IMR-90 (cell line): ENCODE data around the gene ADARB2. TPM values are rescaled to one million over a fixed set of nuclear protein-coding genes. Genes with fewer than 3 reads are reported as not detected.

Experiments used
- ATAC-seq: fragments of 200-7000 bp; cut with Tn5 transposase; 2 replicates; pipeline ENCODE4 v1.9.1; 2020; ENCODE audit warnings: low read depth, mild to moderate bottlenecking, moderate library complexity
- BruUV-seq: library from RNA; stranded (reverse); fragments of 400-500 nt; replicated peaks from 2 replicates; lab custom pipeline; 2021; lab: Mats Ljungman, UMichigan
- CTCF ChIA-PET: fragments of 300-600 bp; formaldehyde crosslinking; extraction: SDS; loops from one replicate; lab custom pipeline; 2021; ENCODE audit warnings: antibody characterized with exemption; lab: Yijun Ruan, JAX
- POLR2A ChIA-PET: fragments of 300-600 bp; sonication (Branson Sonifier 250); formaldehyde crosslinking; loops from one replicate; lab custom pipeline; 2022; ENCODE audit warnings: antibody characterized with exemption; ENCODE audit not compliant: unreplicated experiment; lab: Charles Lee
- DNase-seq: peaks from one replicate; pipeline ENCODE4 v3.0.0; 2013
- H2AFZ ChIP-seq: replicated peaks from 2 replicates; pipeline ENCODE3; 2013; ENCODE audit warnings: low read length, mild to moderate bottlenecking; ENCODE audit not compliant: poor library complexity
- H2AK5ac ChIP-seq: 2 replicates; pipeline ENCODE4 v1.6.1; 2013; ENCODE audit warnings: low read depth, low read length, inconsistent platforms
- H2AK9ac ChIP-seq: replicated peaks from 2 replicates; pipeline ENCODE3; 2013; ENCODE audit warnings: mild to moderate bottlenecking, low read depth, low read length, moderate library complexity; ENCODE audit not compliant: poor library complexity
- H2BK120ac ChIP-seq: 2 replicates; pipeline ENCODE4 v1.6.1; 2013; ENCODE audit warnings: low read depth, low read length, inconsistent platforms
- H2BK15ac ChIP-seq: 3 replicates; pipeline ENCODE4 v1.6.1; 2013; ENCODE audit warnings: low read depth, low read length, inconsistent platforms
- H2BK20ac ChIP-seq: 2 replicates; pipeline ENCODE4 v1.6.1; 2013; ENCODE audit warnings: low read depth, mild to moderate bottlenecking, inconsistent platforms, low read length, moderate library complexity
- H2BK5ac ChIP-seq: 2 replicates; pipeline ENCODE4 v1.6.1; 2013; ENCODE audit warnings: mild to moderate bottlenecking, low read depth, low read length, inconsistent platforms; ENCODE audit not compliant: poor library complexity, severe bottlenecking
- H3K14ac ChIP-seq: replicated peaks from 2 replicates; pipeline ENCODE4 v1.6.1; 2013; ENCODE audit warnings: low read depth, low read length, inconsistent platforms
- H3K18ac ChIP-seq: 2 replicates; pipeline ENCODE4 v1.6.1; 2013; ENCODE audit warnings: low read depth, low read length, control low read depth
- H3K23ac ChIP-seq: 2 replicates; pipeline ENCODE4 v1.6.1; 2013; ENCODE audit warnings: low read depth, low read length, inconsistent platforms
- H3K27ac ChIP-seq: 2 replicates; pipeline ENCODE4 v1.5.1; 2013; ENCODE audit warnings: mild to moderate bottlenecking, control low read depth, low read length; ENCODE audit not compliant: insufficient read depth
- H3K27me3 ChIP-seq: 2 replicates; pipeline ENCODE4 v1.6.1; 2013; ENCODE audit warnings: low read length; ENCODE audit not compliant: control insufficient read depth, insufficient read depth
- H3K36me3 ChIP-seq: 2 replicates; pipeline ENCODE4 v1.6.1; 2013; ENCODE audit warnings: low read length, mixed read lengths; ENCODE audit not compliant: control insufficient read depth, insufficient read depth
- H3K4ac ChIP-seq: 2 replicates; pipeline ENCODE4 v1.6.1; 2013; ENCODE audit warnings: low read depth, low read length, inconsistent platforms
- H3K4me1 ChIP-seq: 2 replicates; pipeline ENCODE4 v1.6.1; 2013; ENCODE audit warnings: low read length, mixed read lengths; ENCODE audit not compliant: control insufficient read depth, insufficient read depth
- H3K4me2 ChIP-seq: 2 replicates; pipeline ENCODE4 v1.6.1; 2013; ENCODE audit warnings: low read depth, mild to moderate bottlenecking, control low read depth, low read length, moderate library complexity
- H3K4me3 ChIP-seq: 2 replicates; pipeline ENCODE4 v1.5.1; 2013; ENCODE audit warnings: low read depth, mild to moderate bottlenecking, control low read depth, low read length, moderate library complexity; ENCODE audit not compliant: insufficient read depth
- H3K56ac ChIP-seq: 2 replicates; pipeline ENCODE4 v1.6.1; 2013; ENCODE audit warnings: low read length, inconsistent platforms; ENCODE audit not compliant: insufficient read depth; ENCODE audit errors: extremely low read depth
- H3K79me1 ChIP-seq, 2 experiments: 2 replicates each; pipeline ENCODE4 v1.6.1; 2013; ENCODE audit warnings: low read length in 2 of 2, inconsistent platforms in 1 of 2, low read depth in 1 of 2
- H3K9ac ChIP-seq: 2 replicates; pipeline ENCODE4 v1.6.1; 2013; ENCODE audit warnings: low read depth, low read length, control low read depth
- H3K9me1 ChIP-seq: 2 replicates; pipeline ENCODE4 v1.6.1; 2013; ENCODE audit warnings: low read length, inconsistent platforms; ENCODE audit not compliant: insufficient read depth
- H3K9me3 ChIP-seq: 2 replicates; pipeline ENCODE4 v1.6.1; 2013; ENCODE audit warnings: low read length; ENCODE audit not compliant: control insufficient read depth, insufficient read depth
- H4K20me1 ChIP-seq: 2 replicates; pipeline ENCODE4 v1.6.1; 2013; ENCODE audit warnings: low read length, inconsistent platforms; ENCODE audit not compliant: insufficient read depth
- H4K5ac ChIP-seq: 2 replicates; pipeline ENCODE4 v1.6.1; 2013; ENCODE audit warnings: mild to moderate bottlenecking, low read depth, low read length, control low read depth
- H4K8ac ChIP-seq, 2 experiments: 2 replicates each; pipeline ENCODE4 v1.6.1; 2013; ENCODE audit warnings: low read depth in 2 of 2, low read length in 2 of 2, control low read depth in 1 of 2, inconsistent platforms in 1 of 2
- H4K91ac ChIP-seq: 2 replicates; pipeline ENCODE4 v1.6.1; 2013; ENCODE audit warnings: low read depth, low read length, inconsistent platforms; ENCODE audit not compliant: insufficient read depth
- BHLHE40 ChIP-seq: fragments of 150-350 bp; IDR thresholded peaks from 2 replicates; pipeline ENCODE4 v1.6.1; 2016; ENCODE audit warnings: mild to moderate bottlenecking, low read depth, low read length
- CEBPB ChIP-seq: IDR thresholded peaks from 2 replicates; pipeline ENCODE4 v1.6.1; 2012; ENCODE audit warnings: low read depth, low read length, improper control_type of control experiment
- CHD1 ChIP-seq: IDR thresholded peaks from 2 replicates; pipeline ENCODE4 v1.6.1; 2012; ENCODE audit warnings: low read depth, low read length, improper control_type of control experiment
- CTCF ChIP-seq: conservative IDR thresholded peaks from 2 replicates; pipeline ENCODE4 v1.5.1; 2012; ENCODE audit warnings: mild to moderate bottlenecking, low read depth, low read length, improper control_type of control experiment
- FOS ChIP-seq: fragments of 150-350 bp; IDR thresholded peaks from 2 replicates; pipeline ENCODE4 v1.6.1; 2016; ENCODE audit warnings: low read depth, low read length
- MAFK ChIP-seq: IDR thresholded peaks from 2 replicates; pipeline ENCODE4 v1.6.1; 2012; ENCODE audit warnings: low read depth, low read length, improper control_type of control experiment
- MAZ ChIP-seq: IDR thresholded peaks from 2 replicates; pipeline ENCODE4 v1.6.1; 2012; ENCODE audit warnings: low read depth, mild to moderate bottlenecking, low read length, improper control_type of control experiment, moderate library complexity, borderline replicate concordance
- MXI1 ChIP-seq: IDR thresholded peaks from 2 replicates; pipeline ENCODE4 v1.6.1; 2012; ENCODE audit warnings: low read depth, mild to moderate bottlenecking, low read length, moderate library complexity, borderline replicate concordance
- NFE2L2 ChIP-seq: fragments of 150-350 bp; IDR thresholded peaks from 2 replicates; pipeline ENCODE4 v1.6.1; 2016; ENCODE audit warnings: low read depth, mild to moderate bottlenecking, low read length
- POLR2A ChIP-seq: IDR thresholded peaks from 2 replicates; pipeline ENCODE4 v1.6.1; 2012; ENCODE audit warnings: mild to moderate bottlenecking, low read depth, low read length
- RAD21 ChIP-seq: IDR thresholded peaks from 2 replicates; pipeline ENCODE4 v1.6.1; 2012; ENCODE audit warnings: low read length, improper control_type of control experiment
- RCOR1 ChIP-seq: IDR thresholded peaks from 2 replicates; pipeline ENCODE4 v1.6.1; 2012; ENCODE audit warnings: mild to moderate bottlenecking, low read length, improper control_type of control experiment; ENCODE audit not compliant: insufficient replicate concordance
- RFX5 ChIP-seq: IDR thresholded peaks from 2 replicates; pipeline ENCODE4 v1.8.0; 2012; ENCODE audit warnings: low read depth, mild to moderate bottlenecking, low read length, moderate library complexity
- SMC3 ChIP-seq: fragments of 150-350 bp; IDR thresholded peaks from 2 replicates; pipeline ENCODE4 v1.6.1; 2016; ENCODE audit warnings: low read depth, mild to moderate bottlenecking, antibody characterized with exemption, low read length, moderate library complexity
- WGBS, 2 experiments: methylation state at CpG; one replicate each; pipeline versions ENCODE4 v1.1.5 to v1.1.7; 2013; ENCODE audit warnings: missing lambda C conversion rate in 2 of 2; ENCODE audit not compliant: insufficient read length in 1 of 2; ENCODE audit errors: extremely low coverage in 2 of 2; 5-methylcytosine and 5-hydroxymethylcytosine counted together
- dilution Hi-C: fragments of 300-500 bp; cut with HindIII; formaldehyde crosslinking; loops from one replicate; pipeline ENCODE4 v1.14.3; 2018; ENCODE audit warnings: low sequenced_read_pairs; ENCODE audit not compliant: unreplicated experiment
- in situ Hi-C: fragments of 300-500 bp; cut with MboI; formaldehyde crosslinking; loops from 3 replicates; pipeline ENCODE4 v1.14.3; 2019; ENCODE audit warnings: low sequenced_read_pairs, inconsistent platforms, mixed read lengths
- intact Hi-C: fragments of 100-400 bp; cut with micrococcal nuclease; formaldehyde crosslinking; loops from 2 replicates; pipeline ENCODE4 v1.10.0; 2022
- polyA plus RNA-seq, 3 experiments: library from polyadenylated mRNA; depleted of rRNA; stranded (reverse); fragments of >200 nt; gene quantifications; 2 replicates each; pipeline ENCODE4 v1.2.3, GENCODE V29; 2012; ENCODE audit warnings: low replicate concordance in 1 of 3
- total RNA-seq: library from RNA; depleted of rRNA; stranded (reverse); fragments of >200 nt; gene quantifications from 2 replicates; pipeline ENCODE4 v1.2.3, GENCODE V29; 2012
- TF ChIP-seq, protein P1 (sequence below): fragments of 150-350 bp; IDR thresholded peaks from 2 replicates; pipeline ENCODE4 v1.6.1; 2017; ENCODE audit warnings: mild to moderate bottlenecking, antibody characterized with exemption, low read length, low read depth
- TF ChIP-seq, protein P2 (sequence below): fragments of 150-350 bp; IDR thresholded peaks from 2 replicates; pipeline ENCODE4 v1.6.1; 2016; ENCODE audit warnings: low read depth, mild to moderate bottlenecking, low read length, moderate library complexity, borderline replicate concordance

The ADARB2 gene
- total and polyA plus RNA-seq, 2 of the 4 experiments (the other 2 are of a cell fraction): not detected

DNA sequence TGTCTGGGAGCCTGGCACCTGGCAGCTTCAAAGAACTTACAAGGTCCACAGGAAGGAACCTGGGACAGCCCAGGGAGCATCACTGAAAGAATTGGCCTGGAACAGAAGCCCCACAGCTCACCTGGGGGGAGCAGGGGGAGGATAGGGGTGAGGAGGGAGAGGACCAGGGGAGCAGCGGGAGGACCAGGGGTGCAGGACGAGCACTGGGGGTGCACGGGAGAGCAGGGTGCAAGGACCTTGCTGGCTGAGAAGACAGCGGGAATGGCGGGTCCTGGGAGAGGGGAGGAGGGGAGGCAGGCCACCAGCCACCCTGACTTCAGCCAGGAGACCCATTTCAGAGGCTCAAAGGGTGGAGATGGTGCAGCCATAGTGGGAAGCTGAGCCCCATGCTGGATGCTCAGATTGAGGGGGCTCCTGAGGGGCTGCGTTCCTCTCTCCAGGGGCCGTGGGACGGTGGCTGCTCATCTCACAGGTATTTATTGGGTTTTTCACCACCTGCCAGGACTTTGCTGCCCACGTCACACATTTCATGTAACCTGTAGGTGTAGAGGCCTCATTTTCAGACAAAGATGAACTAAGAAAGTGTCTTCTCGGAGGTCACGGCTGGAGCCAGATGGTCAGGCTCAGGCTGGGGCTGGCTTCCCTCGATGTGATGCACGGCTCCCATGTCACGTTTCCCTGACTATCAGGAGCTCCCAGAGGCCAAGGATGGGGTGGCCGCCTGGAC is 571.1 kb downstream of the ADARB2 start:
- CTCF ChIA-PET: no interaction called here

More for the DNA sequence above, 571.1 kb downstream of the ADARB2 start:
- dilution Hi-C loops (no loop called here), intact Hi-C loops (no loop called here), in situ Hi-C loops (no loop called here)
- H3K4me2 ChIP-seq: no peak overlapping the region
- H2AK5ac ChIP-seq: no peak overlapping the region
- no peak for TF ChIP-seq CTCF
- TF ChIP-seq MAFK: no peak
- TF ChIP-seq, protein P1, sequence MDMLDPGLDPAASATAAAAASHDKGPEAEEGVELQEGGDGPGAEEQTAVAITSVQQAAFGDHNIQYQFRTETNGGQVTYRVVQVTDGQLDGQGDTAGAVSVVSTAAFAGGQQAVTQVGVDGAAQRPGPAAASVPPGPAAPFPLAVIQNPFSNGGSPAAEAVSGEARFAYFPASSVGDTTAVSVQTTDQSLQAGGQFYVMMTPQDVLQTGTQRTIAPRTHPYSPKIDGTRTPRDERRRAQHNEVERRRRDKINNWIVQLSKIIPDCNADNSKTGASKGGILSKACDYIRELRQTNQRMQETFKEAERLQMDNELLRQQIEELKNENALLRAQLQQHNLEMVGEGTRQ: no peak
- TF ChIP-seq NFE2L2: no peak
- no peak for TF ChIP-seq CEBPB
- no peak for TF ChIP-seq BHLHE40
- no peak for TF ChIP-seq CHD1
- no peak for TF ChIP-seq POLR2A
- TF ChIP-seq SMC3: no peak
- no peak for TF ChIP-seq MAZ
- TF ChIP-seq RCOR1: no peak
- no peak for TF ChIP-seq RAD21
- TF ChIP-seq RFX5: no peak
- TF ChIP-seq, protein P2, sequence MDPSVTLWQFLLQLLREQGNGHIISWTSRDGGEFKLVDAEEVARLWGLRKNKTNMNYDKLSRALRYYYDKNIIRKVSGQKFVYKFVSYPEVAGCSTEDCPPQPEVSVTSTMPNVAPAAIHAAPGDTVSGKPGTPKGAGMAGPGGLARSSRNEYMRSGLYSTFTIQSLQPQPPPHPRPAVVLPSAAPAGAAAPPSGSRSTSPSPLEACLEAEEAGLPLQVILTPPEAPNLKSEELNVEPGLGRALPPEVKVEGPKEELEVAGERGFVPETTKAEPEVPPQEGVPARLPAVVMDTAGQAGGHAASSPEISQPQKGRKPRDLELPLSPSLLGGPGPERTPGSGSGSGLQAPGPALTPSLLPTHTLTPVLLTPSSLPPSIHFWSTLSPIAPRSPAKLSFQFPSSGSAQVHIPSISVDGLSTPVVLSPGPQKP: no peak
- TF ChIP-seq FOS: no peak
- no peak for TF ChIP-seq MXI1
- no peak overlapping the region for H2AK9ac ChIP-seq
- H3K36me3 ChIP-seq: no peaks in the 10 kb centered on the region
- no peaks in the 10 kb centered on the region for H3K79me1 ChIP-seq
- no peak overlapping the region for H3K27ac ChIP-seq
- no peak overlapping the region for H3K14ac ChIP-seq
- no peak overlapping the region for H4K8ac ChIP-seq
- H3K4me3 ChIP-seq: no peak overlapping the region
- ATAC-seq (no peak), DNase-seq (no peak)
- no peaks in the 10 kb centered on the region for H3K4me1 ChIP-seq
- no peaks in the 10 kb centered on the region for H3K9me3 ChIP-seq
- no peaks in the 10 kb centered on the region; the same call in 1 of the 2 replicates for H3K27me3 ChIP-seq
- H2BK20ac ChIP-seq: no peak overlapping the region
- H3K23ac ChIP-seq: no peak overlapping the region
- H3K4ac ChIP-seq: no peak overlapping the region
- H4K20me1 ChIP-seq: no peaks in the 10 kb centered on the region
- H2BK15ac ChIP-seq: no peak overlapping the region
- POLR2A ChIA-PET: interaction anchor here (0.6 kb wide), 1 partner anchor 1802 kb away, joined by 3 read pairs; no protein-coding TSS in a partner anchor
- H4K5ac ChIP-seq: no peak overlapping the region
- no peak overlapping the region for H4K91ac ChIP-seq
- no peaks in the 10 kb centered on the region; the same call in 1 of the 2 replicates for H3K9me1 ChIP-seq
- no peak overlapping the region for H2AFZ ChIP-seq
- no TSS peak for BruUV-seq
- 59% methylated on average over 10 of the region's 15 CpGs; no CpG with 5 or more reads in 1 of the 2 experiments for WGBS, 2 experiments
- H2BK120ac ChIP-seq: no peak overlapping the region
- H3K18ac ChIP-seq: no peak overlapping the region
- no peak overlapping the region for H2BK5ac ChIP-seq
- H3K9ac ChIP-seq: no peak overlapping the region
- no peak overlapping the region for H3K56ac ChIP-seq
